OCI-LY1 (cell line): ENCODE data around the gene EPDR1.

ENCODE experiments used
- H2AFZ ChIP-seq: fragments of 200-600 bp; sonication (generic), shearing (Covaris generic); 2 replicates; pipeline ENCODE4 v1.6.0; 2014; ENCODE audit warnings: antibody characterized with exemption, mild to moderate bottlenecking, low read length
- H3F3A ChIP-seq: fragments of 200-600 bp; sonication (generic), shearing (Covaris generic); 2 replicates; pipeline ENCODE4 v1.6.0; 2014; ENCODE audit warnings: mild to moderate bottlenecking, antibody characterized with exemption, low read length, moderate library complexity; ENCODE audit not compliant: insufficient read depth
- H3K27ac ChIP-seq: fragments of 200-600 bp; sonication (generic); 2 replicates; pipeline ENCODE4 v1.5.1; 2014; ENCODE audit warnings: low read length, mixed run types, mild to moderate bottlenecking, low read depth; ENCODE audit not compliant: poor library complexity, severe bottlenecking
- H3K27me3 ChIP-seq: fragments of 200-600 bp; sonication (generic); 2 replicates; pipeline ENCODE4 v1.6.0; 2014; ENCODE audit warnings: antibody characterized with exemption, mild to moderate bottlenecking, low read length, moderate library complexity; ENCODE audit not compliant: insufficient read depth
- H3K36me3 ChIP-seq: fragments of 200-600 bp; sonication (generic); 2 replicates; pipeline ENCODE4 v1.6.1; 2014; ENCODE audit warnings: mild to moderate bottlenecking, antibody characterized with exemption, low read length, moderate library complexity, mixed read lengths; ENCODE audit not compliant: insufficient read depth
- H3K4me1 ChIP-seq: fragments of 200-600 bp; sonication (generic); 2 replicates; pipeline ENCODE4 v1.5.1; 2014; ENCODE audit warnings: mild to moderate bottlenecking, low read length, moderate library complexity; ENCODE audit not compliant: insufficient read depth, severe bottlenecking
- H3K4me2 ChIP-seq: fragments of 200-600 bp; sonication (generic), shearing (Covaris generic); 2 replicates; pipeline ENCODE4 v1.6.1; 2014; ENCODE audit warnings: low read length
- H3K4me3 ChIP-seq: fragments of 200-600 bp; sonication (generic); 2 replicates; pipeline ENCODE4 v1.5.1; 2014; ENCODE audit warnings: low read length, low read depth, mild to moderate bottlenecking, mixed read lengths; ENCODE audit not compliant: poor library complexity, severe bottlenecking
- H3K79me2 ChIP-seq: fragments of 200-600 bp; shearing (Covaris generic); 2 replicates; pipeline ENCODE4 v1.6.1; 2016; ENCODE audit warnings: mixed run types, low read length, mixed read lengths; ENCODE audit not compliant: insufficient read depth
- H3K9ac ChIP-seq: fragments of 200-600 bp; sonication (generic), shearing (Covaris generic); 2 replicates; pipeline ENCODE4 v1.6.1; 2014; ENCODE audit warnings: mild to moderate bottlenecking, low read length, mixed read lengths
- H3K9me2 ChIP-seq: fragments of 200-600 bp; sonication (generic), shearing (Covaris generic); 2 replicates; pipeline ENCODE4 v1.6.1; 2014; ENCODE audit warnings: low read depth, mild to moderate bottlenecking, low read length, mixed read lengths
- H3K9me3 ChIP-seq: fragments of 200-600 bp; shearing (Covaris generic); 2 replicates; pipeline ENCODE4 v1.6.1; 2014; ENCODE audit warnings: low read length, mixed read lengths
- H4K20me1 ChIP-seq: fragments of 200-600 bp; sonication (generic), shearing (Covaris generic); 2 replicates; pipeline ENCODE4 v1.6.0; 2016; ENCODE audit warnings: mild to moderate bottlenecking, low read length; ENCODE audit not compliant: insufficient read depth
- EZH2 ChIP-seq: fragments of 200-600 bp; sonication (generic), shearing (Covaris generic); IDR thresholded peaks from 2 replicates; pipeline ENCODE4 v1.8.0; 2017; ENCODE audit warnings: borderline replicate concordance, mixed run types, mild to moderate bottlenecking, antibody characterized with exemption, low read length, moderate library complexity, mixed read lengths
- TF ChIP-seq, protein P1 (sequence below): fragments of 200-600 bp; sonication (generic), shearing (Covaris generic); IDR thresholded peaks from 2 replicates; pipeline ENCODE4 v1.5.1; 2017; ENCODE audit warnings: mild to moderate bottlenecking, antibody characterized with exemption, low read length, moderate library complexity, mixed read lengths

The EPDR1 gene

DNA sequence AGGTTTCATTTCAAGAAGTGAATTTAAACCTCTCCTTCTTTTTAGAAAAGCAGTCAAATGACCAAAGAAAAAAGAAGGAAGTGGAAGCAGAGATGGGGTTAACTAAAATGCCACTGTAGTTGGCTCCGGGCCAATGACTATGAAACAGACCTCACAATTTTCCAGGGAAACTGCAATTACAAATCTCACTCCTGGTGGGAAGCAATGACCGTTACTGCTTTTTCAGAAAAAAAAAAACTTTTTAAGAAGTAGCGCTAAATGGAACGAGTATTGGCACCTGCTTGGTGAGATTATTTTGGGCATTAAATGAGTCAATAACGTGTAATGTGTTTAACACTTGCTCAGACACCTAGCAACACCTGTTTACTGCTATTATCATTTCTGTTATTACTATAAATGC is 5.0 kb upstream of the EPDR1 start:
- Histone ChIP-seq H3K4me1 (no peaks in the 10 kb centered on the region), H3K9me2 (no peaks in the 10 kb centered on the region), H4K20me1 (no peaks in the 10 kb centered on the region), H3K4me3 (no peak overlapping the region), H2AFZ (no peak overlapping the region), H3K27ac (no peak overlapping the region), H3K9ac (no peak overlapping the region), H3K27me3 (no peaks in the 10 kb centered on the region), H3K4me2 (no peak overlapping the region), H3F3A (no peaks in the 10 kb centered on the region), H3K9me3 (no peaks in the 10 kb centered on the region), H3K36me3 (no peaks in the 10 kb centered on the region), H3K79me2 (no peaks in the 10 kb centered on the region)
- TF ChIP-seq, protein P1, sequence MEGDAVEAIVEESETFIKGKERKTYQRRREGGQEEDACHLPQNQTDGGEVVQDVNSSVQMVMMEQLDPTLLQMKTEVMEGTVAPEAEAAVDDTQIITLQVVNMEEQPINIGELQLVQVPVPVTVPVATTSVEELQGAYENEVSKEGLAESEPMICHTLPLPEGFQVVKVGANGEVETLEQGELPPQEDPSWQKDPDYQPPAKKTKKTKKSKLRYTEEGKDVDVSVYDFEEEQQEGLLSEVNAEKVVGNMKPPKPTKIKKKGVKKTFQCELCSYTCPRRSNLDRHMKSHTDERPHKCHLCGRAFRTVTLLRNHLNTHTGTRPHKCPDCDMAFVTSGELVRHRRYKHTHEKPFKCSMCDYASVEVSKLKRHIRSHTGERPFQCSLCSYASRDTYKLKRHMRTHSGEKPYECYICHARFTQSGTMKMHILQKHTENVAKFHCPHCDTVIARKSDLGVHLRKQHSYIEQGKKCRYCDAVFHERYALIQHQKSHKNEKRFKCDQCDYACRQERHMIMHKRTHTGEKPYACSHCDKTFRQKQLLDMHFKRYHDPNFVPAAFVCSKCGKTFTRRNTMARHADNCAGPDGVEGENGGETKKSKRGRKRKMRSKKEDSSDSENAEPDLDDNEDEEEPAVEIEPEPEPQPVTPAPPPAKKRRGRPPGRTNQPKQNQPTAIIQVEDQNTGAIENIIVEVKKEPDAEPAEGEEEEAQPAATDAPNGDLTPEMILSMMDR, result no peak
- no peak for TF ChIP-seq EZH2

DNA sequence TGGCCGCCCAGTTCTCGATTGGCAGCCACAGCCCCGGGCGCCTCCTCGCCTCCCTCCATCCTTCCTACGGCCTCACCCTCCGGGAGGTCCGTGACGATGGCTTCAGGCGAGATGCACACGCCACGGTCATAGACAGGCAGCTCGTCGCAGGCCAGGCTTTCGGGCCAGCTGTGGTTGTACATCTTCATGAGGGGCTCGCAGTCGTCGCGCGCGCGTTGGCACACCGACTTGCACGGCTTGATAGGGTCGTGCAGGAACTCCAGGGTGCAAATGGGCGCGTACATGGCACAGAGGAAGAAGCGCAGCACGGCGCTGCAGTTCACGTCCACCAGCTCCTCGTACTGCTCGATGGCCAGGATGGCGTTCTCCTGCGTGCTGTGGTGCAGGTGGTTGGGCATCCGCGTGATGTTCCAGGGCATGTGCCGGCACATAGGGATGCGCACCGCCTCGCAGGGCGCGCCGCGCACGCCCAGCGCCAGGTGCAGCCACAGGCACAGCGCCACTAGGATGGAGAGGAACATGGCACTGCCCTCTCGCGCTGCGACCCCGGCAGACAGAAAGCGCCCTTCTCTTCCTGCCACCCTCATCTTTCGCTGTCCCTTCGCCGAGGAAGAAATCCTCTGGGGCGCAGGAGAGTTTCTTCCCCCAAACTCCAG is 4.3 kb upstream of the EPDR1 start:
- TF ChIP-seq EZH2, result no peak
- TF ChIP-seq, protein P1, result no peak
- H3K4me3 ChIP-seq, result no peak overlapping the region
- no peaks in the 10 kb centered on the region for H3K36me3 ChIP-seq
- no peaks in the 10 kb centered on the region for H4K20me1 ChIP-seq
- H3K79me2 ChIP-seq, result no peaks in the 10 kb centered on the region
- H3K9me2 ChIP-seq, result no peaks in the 10 kb centered on the region
- no peak overlapping the region for H2AFZ ChIP-seq
- no peaks in the 10 kb centered on the region for H3F3A ChIP-seq
- no peak overlapping the region for H3K9ac ChIP-seq
- H3K4me2 ChIP-seq, result no peak overlapping the region
- H3K4me1 ChIP-seq, result no peaks in the 10 kb centered on the region
- no peaks in the 10 kb centered on the region for H3K27me3 ChIP-seq
- no peak overlapping the region for H3K27ac ChIP-seq
- no peaks in the 10 kb centered on the region for H3K9me3 ChIP-seq

DNA sequence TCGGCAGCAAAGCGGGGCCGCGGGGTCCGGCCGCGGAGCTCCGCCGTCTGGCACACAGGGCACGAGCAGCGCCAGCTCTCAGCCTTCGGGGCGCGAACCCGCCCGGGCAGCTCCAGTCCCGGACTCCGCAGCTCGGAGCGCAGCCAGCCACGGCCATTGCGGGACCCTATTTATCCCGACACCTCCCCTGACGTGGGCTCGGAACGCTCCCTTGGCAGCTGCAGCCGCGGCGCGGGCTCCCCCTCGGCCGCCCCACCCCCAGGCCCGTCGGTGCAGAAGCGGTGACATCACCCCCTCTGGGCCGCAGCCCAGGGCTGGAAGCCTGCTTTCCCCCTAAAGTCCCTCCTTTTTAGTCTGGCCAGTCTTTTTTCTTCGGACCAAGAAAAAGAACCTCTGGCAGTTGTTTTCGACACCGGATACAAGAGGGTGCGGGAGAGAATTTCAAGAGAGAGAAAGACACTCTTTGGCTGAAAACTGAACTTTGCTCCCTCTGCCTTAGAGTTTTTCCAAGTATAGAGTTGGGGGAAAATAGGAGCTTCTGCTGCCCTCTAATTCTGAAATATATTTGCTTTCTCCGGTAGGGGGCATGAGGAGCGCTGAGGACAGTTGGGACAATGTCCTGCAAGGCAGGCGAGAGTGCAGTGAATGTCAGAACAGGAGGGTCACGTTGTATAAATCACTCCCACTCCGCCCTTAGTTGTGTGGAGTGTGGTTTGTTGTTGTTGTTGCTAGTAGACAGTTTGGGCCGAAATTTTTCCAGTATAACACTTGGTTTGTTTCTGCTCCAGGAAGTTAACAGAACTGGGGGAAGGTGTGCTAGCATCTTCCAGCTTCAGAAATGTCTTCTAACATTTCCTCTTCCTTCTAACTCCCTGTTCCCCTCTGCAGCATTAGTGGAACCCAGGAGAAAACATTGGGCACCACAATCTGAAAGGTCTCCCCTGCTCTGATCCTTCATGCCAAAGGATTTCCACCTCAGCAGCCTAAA is 3.5 kb upstream of the EPDR1 start, which contains the start of gene SFRP4:
SFRP4 (minus strand) TSS at position 145 of the 988 bp plus-strand sequence. CDS start 280 bp downstream, outside the sequence.
- Histone ChIP-seq H3K9me2 (no peaks in the 10 kb centered on the region), H3K27me3 (no peaks in the 10 kb centered on the region), H3K79me2 (no peaks in the 10 kb centered on the region), H3K4me3 (no peak within 1 kb of the TSS), H3K9ac (no peak within 1 kb of the TSS), H3K4me2 (no peak within 1 kb of the TSS), H3K9me3 (no peaks in the 10 kb centered on the region), H3K4me1 (no peaks in the 10 kb centered on the region), H3K36me3 (no peaks in the 10 kb centered on the region), H2AFZ (no peak within 1 kb of the TSS), H4K20me1 (no peaks in the 10 kb centered on the region), H3K27ac (no peak within 1 kb of the TSS), H3F3A (no peaks in the 10 kb centered on the region)
- TF ChIP-seq EZH2, result no peak
- TF ChIP-seq, protein P1, result peak; percentile 74
